NCI-H1417 treated with DMSO at 0.1 percent for 48 hours (cell line): ENCODE results near the gene C2orf78.
"Not testable (repeated sequence)": the region's sequence is repeated elsewhere in the genome, so short reads cannot be mapped to it uniquely, and the experiment has no call there.

Experiments used
- DNase-seq: peaks from one replicate; lab custom pipeline; 2025; lab: John Stamatoyannopoulos, UW

The C2orf78 gene

DNA sequence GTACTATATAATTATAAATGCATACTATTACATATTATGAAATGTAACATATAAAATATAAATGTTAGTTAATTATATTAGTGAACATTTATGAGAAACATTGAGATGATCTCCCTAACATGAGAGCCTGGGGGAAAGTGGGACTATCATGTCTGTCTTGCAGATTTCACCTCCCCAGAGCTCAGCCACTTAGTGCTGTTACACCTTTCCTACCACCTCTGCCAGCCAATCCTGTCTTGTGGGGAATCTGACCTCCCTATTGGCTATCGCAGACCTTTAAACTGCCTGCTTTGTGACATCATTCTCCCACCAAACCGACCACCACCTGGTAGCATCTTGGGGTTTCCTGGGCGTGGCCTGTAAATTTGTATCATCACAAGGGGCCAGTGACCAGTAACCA, at the start of gene C2orf78:
Gene C2orf78, plus strand, starts transcription at position 301 of the 400 bp plus-strand sequence. CDS start 127 bp downstream, outside the sequence.
- not testable (repeated sequence) for DNase-seq

DNA sequence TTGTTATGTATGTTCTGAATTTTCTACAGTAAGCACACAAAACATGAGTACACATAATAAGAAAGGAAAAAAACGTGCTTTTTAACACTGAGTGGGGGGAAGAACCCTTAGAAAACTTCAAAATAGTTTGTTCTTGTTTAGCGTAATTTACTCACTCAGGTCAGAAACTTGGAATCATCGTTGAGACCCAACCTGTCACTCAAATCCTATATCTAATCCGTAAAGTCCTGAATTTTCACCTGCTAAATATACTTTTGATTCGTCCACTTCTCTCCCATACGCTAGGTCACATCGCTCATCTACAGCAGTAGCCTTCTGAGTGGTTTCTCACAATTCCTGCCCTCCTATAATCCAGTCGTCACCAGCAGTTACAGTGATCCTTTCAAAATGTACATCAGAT, 47.6 kb upstream of the C2orf78 start:
- no peak for DNase-seq

- peak; percentile 88 for DNase-seq
These were observed 46.9 kb upstream of the C2orf78 start, which contains the start of gene TPRKB for GRCh38 chr2:73736855-73737779. TPRKB (minus strand) TSS chr2:73737345; CDS start chr2:73734569, 2,776 bp downstream.

DNA sequence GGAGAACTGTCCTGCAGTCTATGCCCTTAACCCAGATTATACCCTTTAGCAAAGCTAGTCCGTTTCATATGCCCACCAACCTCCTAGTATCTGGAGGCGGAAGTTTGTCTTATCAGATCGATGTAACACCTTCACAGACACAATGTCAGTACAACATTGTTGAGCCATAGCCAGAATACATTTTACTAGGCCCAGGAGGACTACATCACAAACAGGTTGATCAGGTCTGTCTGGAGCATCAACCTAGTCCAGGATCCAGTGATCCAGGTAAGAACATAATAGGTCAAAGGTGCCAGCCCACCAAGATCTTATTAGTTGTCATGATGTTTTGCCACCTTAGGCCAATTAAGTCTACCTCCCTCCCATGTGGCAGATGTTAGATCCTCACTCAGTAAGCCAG, 44.9 kb upstream of the C2orf78 start:
- DNase-seq, result no peak

DNA sequence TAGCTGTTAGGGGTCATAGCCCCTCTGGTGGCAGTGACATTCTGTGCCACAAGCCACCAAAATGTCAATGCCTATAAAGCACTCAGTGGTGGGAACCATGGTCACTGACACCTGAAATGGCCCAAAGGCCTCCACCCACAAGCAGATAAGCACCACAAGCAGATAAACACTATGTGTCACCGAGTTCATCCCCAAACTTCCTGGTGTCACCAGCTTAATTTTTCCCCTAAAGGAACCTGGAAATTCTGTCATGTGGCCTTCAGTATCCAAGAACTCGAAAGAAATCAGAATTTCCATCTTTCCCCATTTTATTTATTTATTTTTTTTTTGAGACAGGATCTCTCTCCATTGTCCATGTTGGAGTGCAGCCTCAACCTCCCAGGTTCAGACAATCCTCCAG, 43.2 kb upstream of the C2orf78 start:
- DNase-seq, result no peak

DNA sequence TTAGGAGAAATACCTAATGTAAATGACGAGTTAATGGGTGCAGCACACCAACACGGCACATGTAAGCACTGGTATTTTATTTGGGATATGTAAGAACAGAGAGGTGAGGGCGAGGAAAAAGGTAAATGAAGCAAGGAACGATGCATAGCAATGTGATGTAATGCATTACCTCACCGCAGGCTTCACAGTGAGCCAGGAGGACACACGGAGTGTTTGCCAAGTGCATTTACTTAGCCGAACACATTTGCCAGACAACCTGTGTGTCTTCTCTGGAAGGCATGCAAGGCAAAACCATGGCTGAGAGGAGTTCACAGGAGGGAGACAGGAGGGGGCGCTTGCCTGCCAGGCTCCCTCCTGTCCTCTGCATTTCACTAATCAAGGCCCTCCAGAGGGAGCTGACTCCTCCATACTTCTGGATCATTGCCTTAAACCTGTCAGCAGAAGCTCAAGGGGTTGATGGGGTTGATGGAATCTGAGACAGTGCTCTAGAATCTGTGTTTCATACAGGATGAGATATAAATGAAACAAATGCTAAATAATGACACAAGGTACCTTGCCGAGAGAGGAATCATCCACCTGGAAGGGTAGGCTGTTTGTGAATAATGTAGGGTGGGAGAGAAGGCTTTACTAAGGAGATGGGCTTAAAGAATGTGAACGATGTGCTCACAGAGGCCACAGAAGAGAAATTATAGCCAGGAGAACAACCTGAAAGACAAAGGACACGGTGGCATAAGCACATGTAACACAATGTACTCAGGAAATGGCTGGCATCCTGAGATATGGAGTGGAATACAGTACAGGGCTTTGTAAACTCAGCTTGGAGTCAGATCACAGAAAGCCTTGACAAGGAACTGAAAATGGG, 37.7 kb upstream of the C2orf78 start:
- no peak for DNase-seq

DNA sequence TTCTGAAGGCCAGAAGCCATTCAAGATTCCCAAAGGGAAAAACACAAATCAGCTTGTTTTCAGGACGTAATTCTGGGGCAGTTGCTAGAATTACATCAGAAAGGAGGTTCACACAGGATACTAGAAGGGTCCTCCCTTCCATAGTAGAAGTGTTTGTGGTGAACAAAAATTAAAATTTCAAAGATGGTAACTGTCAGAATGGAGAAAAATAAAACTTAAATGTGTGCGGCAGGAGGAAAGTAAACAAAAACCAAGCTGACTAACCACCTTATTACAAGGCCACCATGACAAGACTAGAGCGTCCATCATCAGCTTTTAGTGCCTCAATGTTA, 37.1 kb upstream of the C2orf78 start:
- no peak for DNase-seq

DNA sequence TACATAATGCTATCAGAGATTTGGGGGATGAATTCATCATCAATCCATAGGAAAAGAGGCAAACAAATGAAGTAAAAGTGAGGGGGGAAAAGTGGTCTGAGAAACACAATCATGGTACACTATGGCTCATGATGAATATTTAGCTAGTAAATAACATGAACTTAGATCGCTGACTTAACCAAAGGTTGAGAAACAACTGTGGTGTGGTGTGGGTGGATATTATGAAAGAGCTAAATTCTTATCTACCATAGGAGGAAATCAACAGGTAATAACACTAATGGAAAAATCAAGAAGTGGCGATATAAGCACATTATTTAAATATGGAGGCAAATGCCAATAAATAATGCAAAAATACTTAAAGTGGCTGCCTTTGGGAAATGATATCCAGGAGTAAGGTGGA, 34.7 kb upstream of the C2orf78 start:
- DNase-seq, result no peak

DNA sequence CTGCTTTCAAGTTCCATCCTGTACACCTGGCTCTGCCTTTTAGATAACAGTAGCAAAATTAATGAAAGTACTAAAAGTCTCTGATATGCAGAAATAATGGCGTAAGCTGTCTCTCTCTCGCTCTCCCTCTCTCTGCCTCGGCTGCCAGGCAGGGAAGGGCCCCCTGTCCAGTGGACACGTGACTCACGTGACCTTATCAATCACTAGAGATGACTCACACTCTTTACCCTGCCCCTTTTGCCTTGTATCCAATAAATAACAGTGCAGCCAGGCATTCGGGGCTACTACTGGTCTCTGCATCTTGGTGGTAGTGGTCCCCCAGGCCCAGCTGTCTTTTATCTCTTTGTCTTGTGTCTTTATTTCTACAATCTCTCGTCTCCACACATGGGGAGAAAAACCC, 29.7 kb upstream of the C2orf78 start:
- not testable (repeated sequence) for DNase-seq

DNA sequence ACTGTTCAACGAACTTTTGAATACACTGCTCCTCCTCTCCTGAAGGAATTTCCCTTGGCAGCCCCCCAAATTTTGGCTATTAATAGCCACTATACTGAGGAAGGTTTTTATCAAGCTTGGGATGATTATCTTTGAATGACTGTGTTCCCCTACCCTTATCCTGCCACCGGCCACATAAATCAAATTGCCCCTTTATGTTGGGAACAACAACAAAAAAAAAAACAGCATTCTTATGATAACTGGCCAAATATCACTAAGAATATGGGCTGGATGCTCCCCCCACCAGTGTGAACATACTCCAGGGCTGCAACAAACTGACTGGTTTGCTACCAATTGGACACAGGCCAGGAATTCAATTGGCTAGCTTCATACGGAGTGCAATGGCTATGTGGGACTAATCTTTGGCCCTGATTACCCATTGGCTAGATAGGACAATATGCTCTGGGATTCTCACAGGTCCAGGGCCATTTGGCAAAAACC, 24.7 kb upstream of the C2orf78 start:
- no peak for DNase-seq

DNA sequence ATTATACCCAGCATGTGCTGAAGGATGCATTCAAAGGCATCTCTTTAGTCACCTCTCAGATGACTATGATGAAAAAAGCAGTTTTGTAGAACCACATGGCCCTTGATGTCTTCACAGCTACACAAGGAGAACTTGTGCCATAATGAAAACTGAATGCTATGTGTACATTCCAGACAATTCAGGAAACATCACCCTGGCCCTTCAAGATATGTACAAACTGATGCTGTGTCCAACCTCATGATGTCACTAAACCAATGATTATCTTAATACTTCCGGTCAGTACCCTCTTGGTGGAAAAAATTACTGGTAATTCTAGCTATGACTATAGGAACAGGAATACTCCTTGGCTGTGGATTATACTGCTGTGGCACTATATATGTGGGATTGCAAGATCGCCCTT, 24.1 kb upstream of the C2orf78 start:
- DNase-seq, result no peak

DNA sequence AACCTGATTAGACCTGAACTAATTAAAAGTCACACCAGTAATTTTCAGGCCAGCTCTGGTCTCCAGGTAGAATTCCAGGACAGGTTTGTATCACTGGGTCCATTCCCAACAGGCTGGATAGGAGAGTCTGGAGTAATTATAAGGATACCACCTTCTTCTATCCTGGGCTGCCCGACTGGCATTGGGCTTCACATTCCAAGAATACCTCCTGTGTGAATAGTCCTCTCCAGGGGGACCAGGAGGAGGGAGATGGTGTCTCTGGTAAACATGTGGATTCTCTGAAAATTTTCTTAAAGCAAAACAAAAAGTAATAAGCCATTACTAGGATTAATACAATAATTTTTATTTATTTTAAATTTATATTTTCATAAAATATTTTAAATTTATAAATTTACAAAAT, 21.4 kb upstream of the C2orf78 start:
- no peak for DNase-seq

DNA sequence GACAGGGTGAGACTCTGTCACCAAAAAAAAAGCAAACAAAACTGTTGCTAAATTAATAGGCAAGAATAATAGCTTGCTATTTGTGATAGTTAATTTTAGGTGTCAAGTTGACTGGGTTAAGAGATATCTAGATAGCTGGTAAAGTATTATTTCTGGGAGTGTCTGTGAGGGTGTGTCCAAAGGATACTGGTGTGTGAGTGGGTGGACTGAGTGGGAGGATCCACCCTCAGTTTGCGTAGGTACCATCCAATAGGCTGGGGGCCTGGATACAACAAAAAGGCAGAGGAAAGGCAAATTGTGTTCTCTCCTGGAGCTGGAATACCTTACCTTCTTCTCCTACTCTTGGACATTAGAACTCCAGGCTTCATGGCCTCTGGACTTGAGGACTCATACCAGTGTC, 19.0 kb upstream of the C2orf78 start:
- DNase-seq, result no peak

DNA sequence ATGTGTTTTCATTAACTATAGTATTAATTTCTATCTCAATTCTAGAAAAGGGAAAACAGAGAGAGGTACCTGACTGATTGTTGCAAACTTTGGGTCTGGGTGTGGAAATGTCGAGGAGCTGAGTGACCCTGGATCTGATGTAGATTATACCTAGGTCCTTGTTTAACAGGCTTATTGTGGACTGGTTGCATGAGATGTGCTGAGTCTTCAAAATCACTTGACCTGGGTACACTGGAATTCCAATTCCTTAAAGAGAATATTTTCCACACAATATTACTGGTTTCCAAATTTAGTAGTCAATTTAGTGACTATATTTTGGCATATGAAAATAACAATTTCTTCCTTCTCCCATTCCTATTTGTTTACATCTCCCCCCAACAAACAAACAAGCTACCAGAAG, 17.6 kb upstream of the C2orf78 start:
- no peak for DNase-seq

DNA sequence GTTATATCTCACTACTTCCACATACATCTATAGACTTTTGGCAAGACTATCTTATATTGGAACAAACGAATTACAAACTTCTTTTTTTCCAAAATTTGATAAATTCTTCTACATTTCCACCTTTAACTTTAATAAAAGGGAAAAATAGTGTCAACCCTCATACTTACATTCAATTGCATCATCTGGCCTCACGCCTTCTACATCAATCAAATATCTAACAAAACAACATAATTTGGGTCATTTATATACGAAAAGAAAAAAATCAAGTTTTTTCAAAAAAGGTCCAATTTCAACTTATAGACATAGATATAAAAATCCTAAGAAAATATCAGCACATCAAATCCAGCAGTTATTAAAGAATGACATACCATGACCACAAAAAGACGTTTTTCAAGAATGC, 17.0 kb upstream of the C2orf78 start:
- DNase-seq, result no peak

DNA sequence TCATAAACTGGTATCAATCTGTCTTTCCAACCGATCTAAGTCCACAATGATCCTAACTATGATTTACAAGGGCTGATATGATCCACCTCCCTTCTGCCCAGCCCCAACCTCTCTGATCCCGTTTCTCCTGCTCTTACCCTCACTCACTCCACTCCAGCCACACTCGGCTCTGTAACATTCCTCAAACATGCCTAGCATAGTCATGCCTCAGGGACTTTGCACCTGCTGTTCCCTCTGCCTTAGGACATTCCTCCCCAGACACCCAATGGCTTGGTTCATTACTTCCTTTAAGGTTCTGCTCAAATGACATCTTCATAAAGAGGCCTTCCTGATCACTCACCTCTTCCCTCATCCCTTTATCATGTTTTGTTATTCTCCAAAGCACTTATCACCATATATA, 13.3 kb upstream of the C2orf78 start:
- no peak for DNase-seq

GRCh38 chr2:73772819-73773218, 11.2 kb upstream of the C2orf78 start:
- no peak for DNase-seq

- no peak for DNase-seq
These were observed 7.6 kb upstream of the C2orf78 start for GRCh38 chr2:73776381-73776780.

GRCh38 chr2:73776869-73777519, 7.0 kb upstream of the C2orf78 start:
- no peak for DNase-seq

DNA sequence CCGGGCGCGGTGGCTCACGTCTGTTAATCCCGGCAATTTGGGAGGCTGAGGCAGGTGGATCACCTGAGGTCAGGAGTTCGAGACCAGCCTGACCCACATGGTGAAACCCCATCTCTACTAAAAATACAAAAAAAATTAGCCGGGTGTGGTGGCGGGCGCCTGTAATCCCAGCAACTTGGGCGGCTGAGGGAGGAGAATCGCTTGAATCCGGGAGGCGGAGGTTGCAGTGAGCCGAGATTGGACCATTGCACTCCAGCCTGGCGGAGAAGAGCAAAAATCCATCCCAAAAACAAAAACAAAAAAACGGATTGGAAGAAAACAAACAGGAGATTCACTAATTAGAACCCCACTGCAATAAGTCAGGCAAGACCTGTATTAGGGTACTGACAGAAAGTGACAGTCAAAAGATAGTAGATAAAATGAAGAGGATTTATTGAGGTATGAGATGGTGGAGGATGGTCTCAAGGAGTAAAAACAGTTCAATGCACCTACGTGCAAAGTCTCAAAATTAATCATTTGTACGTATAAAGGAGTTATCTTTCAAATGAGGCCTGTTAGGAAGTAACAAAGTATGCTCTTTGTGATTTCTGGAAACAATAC, 5.0 kb upstream of the C2orf78 start:
- not testable (repeated sequence) for DNase-seq

GRCh38 chr2:73779467-73780236, 4.3 kb upstream of the C2orf78 start, which contains the start of gene DUSP11:
DUSP11 (minus strand) TSS chr2:73780103; CDS start chr2:73779974, 129 bp downstream.
- peak; percentile 84 for DNase-seq
